ENCODE results near the gene LRRC36. TPM values are rescaled to one million over a fixed set of nuclear protein-coding genes. Genes with fewer than 3 reads are reported as not detected.

The LRRC36 gene
- total RNA-seq = 1 to 10 TPM in 1 of 2 donors, not detected in 1; 1.1 TPM

- peak within 1 kb of the TSS in 1 of 2 donors; percentile 46 for H3K9ac ChIP-seq (ENCODE audit: low read depth in 2 of 2, low read length in 2 of 2)
- intact Hi-C loops (cut with DNase I) = no loop called here
- H3K36me3 ChIP-seq = no peaks in the 10 kb centered on the region
- H3K9me3 ChIP-seq = no peaks in the 10 kb centered on the region
- DNase-seq = peak; percentile 77
- TF ChIP-seq CTCF (IDR thresholded peaks at IDR 0.05) = no peak
- H3K27ac ChIP-seq = no peak within 1 kb of the TSS
- H3K4me3 ChIP-seq = peak within 1 kb of the TSS; percentile 36
- peaks cover 5% of the 10 kb centered on the region for H3K4me1 ChIP-seq
- peaks cover 4% of the 10 kb centered on the region for H3K27me3 ChIP-seq
Observed at GRCh38 chr16:67326472-67327309, at the start of gene LRRC36, which contains the start of gene KCTD19. LRRC36 (plus strand) TSS chr16:67326815; CDS start chr16:67326863, 48 bp downstream. KCTD19 (minus strand) TSS chr16:67326741; CDS start chr16:67326707, 34 bp downstream.

GRCh38 chr16:67277294-67277998 is 49.2 kb upstream of the LRRC36 start:
- no peaks in the 10 kb centered on the region for H3K9me3 ChIP-seq
- H3K4me3 ChIP-seq = no peak overlapping the region
- peak overlapping the region; percentile 48 for H3K27ac ChIP-seq
- peak; percentile 36 for DNase-seq
- H3K4me1 ChIP-seq = no peaks in the 10 kb centered on the region
- peak overlapping the region; percentile 16 to 34 for H3K9ac ChIP-seq (ENCODE audit: low read depth in 2 of 2, low read length in 2 of 2)
- intact Hi-C loops (cut with DNase I) = no loop called here
- no peaks in the 10 kb centered on the region for H3K36me3 ChIP-seq
- H3K27me3 ChIP-seq = no peaks in the 10 kb centered on the region
- TF ChIP-seq CTCF (IDR thresholded peaks at IDR 0.05) = no peak

DNA sequence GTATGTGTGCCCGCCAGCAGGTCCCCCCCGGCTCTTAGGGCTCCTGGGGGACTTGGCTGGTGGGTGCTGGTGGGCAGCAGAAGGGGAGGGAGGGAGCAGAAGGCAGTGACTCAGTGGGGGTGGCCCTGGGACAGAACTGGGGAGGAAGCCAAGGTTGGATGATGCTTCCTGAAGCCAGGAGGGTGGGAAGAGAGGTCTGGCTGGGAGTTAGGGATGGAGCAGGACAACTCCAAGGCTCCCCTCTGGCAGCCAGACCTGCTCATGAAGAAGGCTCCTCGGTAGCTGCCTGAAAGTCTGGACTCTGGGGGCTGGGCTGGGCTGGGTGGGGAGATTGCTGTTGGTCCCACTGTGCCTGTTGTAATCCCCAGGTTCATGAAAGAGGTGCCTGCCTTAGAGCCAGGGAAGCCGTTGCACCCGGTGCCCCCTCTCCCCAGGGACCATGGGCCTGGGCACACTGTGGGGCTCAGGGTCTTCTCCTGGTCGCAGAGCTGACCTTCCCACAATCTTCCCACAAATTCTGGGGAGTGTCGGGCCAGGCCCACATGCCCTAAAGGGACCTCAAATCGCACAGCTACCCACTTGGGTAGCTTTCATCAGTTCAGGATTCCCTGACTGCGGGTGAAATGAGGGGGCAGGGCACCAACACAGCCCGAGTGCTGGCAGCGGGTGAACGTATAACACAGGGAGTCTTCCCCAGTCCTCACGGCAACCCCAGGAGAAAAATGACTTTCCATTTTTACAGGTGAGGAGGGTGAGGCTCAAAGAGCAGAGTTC is 48.4 kb upstream of the LRRC36 start:
- no peak for TF ChIP-seq CTCF (IDR thresholded peaks at IDR 0.05)
- Histone ChIP-seq H3K4me3 (peak overlapping the region; percentile 63), H3K9me3 (no peaks in the 10 kb centered on the region), H3K27ac (peak overlapping the region; percentile 48), H3K9ac (ENCODE audit: low read depth in 2 of 2, low read length in 2 of 2) (peak overlapping the region; percentile 81 to 84), H3K27me3 (no peaks in the 10 kb centered on the region), H3K36me3 (no peaks in the 10 kb centered on the region), H3K4me1 (no peaks in the 10 kb centered on the region)
- peak; percentile 26 for DNase-seq
- intact Hi-C loops (cut with DNase I) = no loop called here

DNA sequence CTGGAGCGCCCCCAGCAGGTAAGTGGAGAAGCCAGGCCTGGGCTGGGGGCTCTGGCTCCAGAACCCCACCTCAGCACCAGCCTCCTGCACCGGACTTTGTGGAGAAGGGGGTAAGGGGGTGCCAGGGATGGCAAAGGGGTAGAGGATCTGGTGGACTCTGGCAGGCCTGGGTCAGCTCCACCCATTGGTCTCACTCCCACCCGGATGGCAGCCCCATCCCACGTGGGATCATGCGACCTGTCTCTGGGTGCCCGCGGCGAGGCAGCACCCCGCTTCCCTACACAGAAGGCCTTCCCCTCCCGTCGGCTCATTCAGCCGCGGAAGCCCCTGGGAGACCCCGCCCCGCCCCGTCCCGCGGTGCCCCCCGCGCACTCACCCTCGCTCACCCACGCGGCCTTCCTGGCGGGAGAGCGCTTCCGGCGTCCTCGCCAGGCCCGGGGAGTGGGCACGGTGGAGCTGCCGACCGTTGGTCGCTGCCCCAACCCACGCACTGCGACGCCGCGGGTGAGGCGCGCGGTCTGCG is 47.8 kb upstream of the LRRC36 start:
- Histone ChIP-seq H3K9me3 (no peaks in the 10 kb centered on the region), H3K27me3 (no peaks in the 10 kb centered on the region), H3K4me3 (peak overlapping the region; percentile 63), H3K27ac (peak overlapping the region; percentile 48), H3K9ac (ENCODE audit: low read depth in 2 of 2, low read length in 2 of 2) (peak overlapping the region; percentile 81 to 84), H3K4me1 (no peaks in the 10 kb centered on the region), H3K36me3 (no peaks in the 10 kb centered on the region)
- TF ChIP-seq CTCF (IDR thresholded peaks at IDR 0.05) = peak; percentile 23
- intact Hi-C loops (cut with DNase I) = no loop called here
- peak; percentile 51 for DNase-seq

All from colonic mucosa (tissue), 4 donors.